T-helper 17 cell (primary cell): ENCODE measurements around the gene DGCR6. TPM values are rescaled to one million over a fixed set of nuclear protein-coding genes. Genes with fewer than 3 reads are reported as not detected.
"Not testable (repeated sequence)": the region's sequence is repeated elsewhere in the genome, so short reads cannot be mapped to it uniquely, and the experiment has no call there.

ENCODE experiments used
- ATAC-seq: fragments of 150-1000 bp; cut with Tn5 transposase; 2 replicates; pipeline ENCODE4 v1.10.0; 2021; ENCODE audit warnings: mild to moderate bottlenecking, moderate library complexity
- DNase-seq, 3 donors: peaks; one replicate each; pipeline versions ENCODE4 v3.0.0 to v3.0.0-alpha.2; 2020 to 2021
- H3K9me3 ChIP-seq: one replicate; pipeline ENCODE4 v1.7.0; 2013; ENCODE audit warnings: low read length, mild to moderate bottlenecking; ENCODE audit not compliant: control insufficient read depth, poor library complexity, severe bottlenecking
- H3K27ac Mint-ChIP-seq: one replicate; pipeline ENCODE4 v1.8.0; 2022; ENCODE audit warnings: mild to moderate bottlenecking, moderate library complexity, mixed read lengths
- H3K27me3 Mint-ChIP-seq: one replicate; pipeline ENCODE4 v1.8.0; 2022; ENCODE audit warnings: mixed read lengths
- H3K36me3 Mint-ChIP-seq: one replicate; pipeline ENCODE4 v1.8.0; 2022; ENCODE audit warnings: low read depth, mixed read lengths
- H3K4me1 Mint-ChIP-seq: one replicate; pipeline ENCODE4 v1.8.0; 2022; ENCODE audit warnings: mild to moderate bottlenecking, mixed read lengths
- H3K4me3 Mint-ChIP-seq: one replicate; pipeline ENCODE4 v1.8.0; 2022; ENCODE audit warnings: mild to moderate bottlenecking, moderate library complexity, mixed read lengths
- total RNA-seq, 4 donors: library from RNA in 2 of 4; stranded (reverse) in 2 of 4; gene quantifications; one replicate each; pipeline ENCODE4 v1.2.3 and lab custom pipeline; 2022 to 2026

Gene DGCR6
- total RNA-seq, 2 donors from 2014 or later: 6.2 to 11.3 TPM

- ATAC-seq, H3K27ac Mint-ChIP-seq: not testable (repeated sequence)
- peaks cover 27% of the 10 kb centered on the region for H3K27me3 Mint-ChIP-seq
Measured at GRCh38 chr22:18947105-18947504, 41.0 kb downstream of the DGCR6 start.

GRCh38 chr22:18947905-18948304 lies 41.8 kb downstream of the DGCR6 start:
- Mint-ChIP-seq H3K4me1 (no peaks in the 10 kb centered on the region), H3K27ac (no peak overlapping the region), H3K27me3 (peaks cover 27% of the 10 kb centered on the region), H3K4me3 (no peak overlapping the region), H3K36me3 (no peaks in the 10 kb centered on the region)
- no peaks in the 10 kb centered on the region for H3K9me3 ChIP-seq
- DNase-seq (no peak), ATAC-seq (no peak)

More at GRCh38 chr22:18947105-18947504, 41.0 kb downstream of the DGCR6 start:
- H3K36me3 Mint-ChIP-seq, H3K4me3 Mint-ChIP-seq, DNase-seq, H3K9me3 ChIP-seq, H3K4me1 Mint-ChIP-seq: not testable (repeated sequence)

GRCh38 chr22:18950141-18950540 lies 44.0 kb downstream of the DGCR6 start:
- Mint-ChIP-seq H3K27ac (no peak overlapping the region), H3K4me3 (no peak overlapping the region), H3K27me3 (peaks cover 27% of the 10 kb centered on the region), H3K36me3 (no peaks in the 10 kb centered on the region), H3K4me1 (no peaks in the 10 kb centered on the region)
- no peaks in the 10 kb centered on the region for H3K9me3 ChIP-seq
- ATAC-seq: no peak
- no peak for DNase-seq

GRCh38 chr22:18952022-18952421 lies 45.9 kb downstream of the DGCR6 start:
- no peak overlapping the region for H3K27ac Mint-ChIP-seq
- no peaks in the 10 kb centered on the region for H3K9me3 ChIP-seq
- DNase-seq (no peak), ATAC-seq (no peak)
- H3K4me1 Mint-ChIP-seq: peaks cover 2% of the 10 kb centered on the region
- H3K27me3 Mint-ChIP-seq: peaks cover 27% of the 10 kb centered on the region
- no peak overlapping the region for H3K4me3 Mint-ChIP-seq
- no peaks in the 10 kb centered on the region for H3K36me3 Mint-ChIP-seq

GRCh38 chr22:18953128-18953527 lies 47.0 kb downstream of the DGCR6 start:
- H3K9me3 ChIP-seq, H3K4me3 Mint-ChIP-seq, H3K27ac Mint-ChIP-seq, DNase-seq, H3K36me3 Mint-ChIP-seq, H3K4me1 Mint-ChIP-seq, ATAC-seq: not testable (repeated sequence)
- peaks cover 21% of the 10 kb centered on the region for H3K27me3 Mint-ChIP-seq

- DNase-seq (peak; percentile 26 to 44 (median 38)), ATAC-seq (peak; percentile 79)
- not testable (repeated sequence) for H3K4me1 Mint-ChIP-seq, H3K9me3 ChIP-seq, H3K27ac Mint-ChIP-seq, H3K36me3 Mint-ChIP-seq, H3K4me3 Mint-ChIP-seq
- H3K27me3 Mint-ChIP-seq: peaks cover 13% of the 10 kb centered on the region
Measured at GRCh38 chr22:18954303-18954989, 48.3 kb downstream of the DGCR6 start.

- peaks cover 7% of the 10 kb centered on the region for H3K27me3 Mint-ChIP-seq
- peaks cover 5% of the 10 kb centered on the region for H3K4me1 Mint-ChIP-seq
Measured at GRCh38 chr22:18954990-18955571, 49.0 kb downstream of the DGCR6 start.

GRCh38 chr22:18955696-18956095 lies 49.6 kb downstream of the DGCR6 start:
- no peak overlapping the region for H3K27ac Mint-ChIP-seq
- H3K4me3 Mint-ChIP-seq: no peak overlapping the region
- H3K36me3 Mint-ChIP-seq: no peaks in the 10 kb centered on the region
- H3K4me1 Mint-ChIP-seq: peaks cover 5% of the 10 kb centered on the region
- no peak for ATAC-seq
- DNase-seq: peak in 1 of 3 donors; percentile 6
- H3K9me3 ChIP-seq: no peaks in the 10 kb centered on the region
- H3K27me3 Mint-ChIP-seq: peaks cover under 1% of the 10 kb centered on the region

More at GRCh38 chr22:18954990-18955571, 49.0 kb downstream of the DGCR6 start:
- H3K9me3 ChIP-seq: no peaks in the 10 kb centered on the region
- DNase-seq (peak in 1 of 3 donors; percentile 2), ATAC-seq (no peak)
- no peaks in the 10 kb centered on the region for H3K36me3 Mint-ChIP-seq
- no peak overlapping the region for H3K27ac Mint-ChIP-seq
- no peak overlapping the region for H3K4me3 Mint-ChIP-seq

GRCh38 chr22:18956121-18956895 lies 50.2 kb downstream of the DGCR6 start:
- H3K4me1 Mint-ChIP-seq, ATAC-seq, DNase-seq, H3K27ac Mint-ChIP-seq, H3K36me3 Mint-ChIP-seq, H3K4me3 Mint-ChIP-seq, H3K27me3 Mint-ChIP-seq, H3K9me3 ChIP-seq: not testable (repeated sequence)

- H3K9me3 ChIP-seq, ATAC-seq, H3K4me3 Mint-ChIP-seq, H3K4me1 Mint-ChIP-seq, DNase-seq, H3K36me3 Mint-ChIP-seq, H3K27ac Mint-ChIP-seq, H3K27me3 Mint-ChIP-seq: not testable (repeated sequence)
Measured at GRCh38 chr22:18956956-18957355, 50.8 kb downstream of the DGCR6 start.

GRCh38 chr22:18957621-18958320 lies 51.7 kb downstream of the DGCR6 start:
- DNase-seq, H3K36me3 Mint-ChIP-seq, H3K4me3 Mint-ChIP-seq, H3K27me3 Mint-ChIP-seq, ATAC-seq, H3K9me3 ChIP-seq, H3K4me1 Mint-ChIP-seq, H3K27ac Mint-ChIP-seq: not testable (repeated sequence)

GRCh38 chr22:18958321-18958705 lies 52.2 kb downstream of the DGCR6 start:
- H3K36me3 Mint-ChIP-seq, H3K27me3 Mint-ChIP-seq, H3K27ac Mint-ChIP-seq, DNase-seq, H3K4me3 Mint-ChIP-seq, H3K4me1 Mint-ChIP-seq, ATAC-seq, H3K9me3 ChIP-seq: not testable (repeated sequence)

GRCh38 chr22:18958738-18959137 lies 52.6 kb downstream of the DGCR6 start:
- not testable (repeated sequence) for H3K4me3 Mint-ChIP-seq, H3K27ac Mint-ChIP-seq, ATAC-seq, H3K27me3 Mint-ChIP-seq, DNase-seq, H3K4me1 Mint-ChIP-seq, H3K36me3 Mint-ChIP-seq, H3K9me3 ChIP-seq
